ENCODE measurements around the gene AHSP.
"Not testable (repeated sequence)": the region's sequence is repeated elsewhere in the genome, so short reads cannot be mapped to it uniquely, and the experiment has no call there.

Gene AHSP

DNA sequence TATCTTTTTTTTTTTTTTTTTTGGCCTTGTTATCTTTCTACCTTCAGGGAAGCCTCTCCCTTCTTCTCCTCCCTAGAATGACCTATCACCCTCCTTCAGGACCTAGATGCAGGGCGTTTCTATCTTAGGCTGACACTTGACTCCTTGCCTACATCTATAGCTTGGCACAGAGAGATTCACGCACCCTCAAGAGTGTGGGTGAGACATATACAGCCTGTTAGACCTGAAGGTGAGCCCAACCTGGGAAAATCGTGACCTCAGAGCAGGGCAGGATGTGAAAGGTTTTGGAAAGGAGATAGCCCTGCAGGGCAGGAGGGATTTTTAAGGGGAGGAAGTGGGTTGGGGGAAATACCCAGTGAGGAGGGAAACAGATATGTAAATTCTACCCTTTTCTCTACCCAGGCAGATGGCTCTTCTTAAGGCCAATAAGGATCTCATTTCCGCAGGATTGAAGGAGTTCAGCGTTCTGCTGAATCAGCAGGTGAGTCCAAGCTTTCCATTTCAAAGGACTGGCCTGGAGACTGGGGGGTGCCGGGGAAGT lies at the start of gene AHSP:
Gene AHSP, plus strand, starts transcription at position 167 of the 541 bp plus-strand sequence. Its CDS starts 240 bp downstream, at position 407.
- DNase-seq (ENCODE audit: low read depth) = no peak
- TF ChIP-seq, protein P1, sequence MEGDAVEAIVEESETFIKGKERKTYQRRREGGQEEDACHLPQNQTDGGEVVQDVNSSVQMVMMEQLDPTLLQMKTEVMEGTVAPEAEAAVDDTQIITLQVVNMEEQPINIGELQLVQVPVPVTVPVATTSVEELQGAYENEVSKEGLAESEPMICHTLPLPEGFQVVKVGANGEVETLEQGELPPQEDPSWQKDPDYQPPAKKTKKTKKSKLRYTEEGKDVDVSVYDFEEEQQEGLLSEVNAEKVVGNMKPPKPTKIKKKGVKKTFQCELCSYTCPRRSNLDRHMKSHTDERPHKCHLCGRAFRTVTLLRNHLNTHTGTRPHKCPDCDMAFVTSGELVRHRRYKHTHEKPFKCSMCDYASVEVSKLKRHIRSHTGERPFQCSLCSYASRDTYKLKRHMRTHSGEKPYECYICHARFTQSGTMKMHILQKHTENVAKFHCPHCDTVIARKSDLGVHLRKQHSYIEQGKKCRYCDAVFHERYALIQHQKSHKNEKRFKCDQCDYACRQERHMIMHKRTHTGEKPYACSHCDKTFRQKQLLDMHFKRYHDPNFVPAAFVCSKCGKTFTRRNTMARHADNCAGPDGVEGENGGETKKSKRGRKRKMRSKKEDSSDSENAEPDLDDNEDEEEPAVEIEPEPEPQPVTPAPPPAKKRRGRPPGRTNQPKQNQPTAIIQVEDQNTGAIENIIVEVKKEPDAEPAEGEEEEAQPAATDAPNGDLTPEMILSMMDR (IDR thresholded peaks at IDR 0.05; ENCODE audit: control insufficient read depth, extremely low read depth, insufficient read depth) = no peak
- no peak within 1 kb of the TSS for H3K4me3 ChIP-seq (ENCODE audit: low read depth, low read length)

- TF ChIP-seq, protein P1 (IDR thresholded peaks at IDR 0.05; ENCODE audit: control insufficient read depth, extremely low read depth, insufficient read depth) = no peak
- DNase-seq (ENCODE audit: low read depth) = no peak
- H3K4me3 ChIP-seq (ENCODE audit: low read depth, low read length) = no peak overlapping the region
Measured at GRCh38 chr16:31478956-31479355, 48.7 kb upstream of the AHSP start.

DNA sequence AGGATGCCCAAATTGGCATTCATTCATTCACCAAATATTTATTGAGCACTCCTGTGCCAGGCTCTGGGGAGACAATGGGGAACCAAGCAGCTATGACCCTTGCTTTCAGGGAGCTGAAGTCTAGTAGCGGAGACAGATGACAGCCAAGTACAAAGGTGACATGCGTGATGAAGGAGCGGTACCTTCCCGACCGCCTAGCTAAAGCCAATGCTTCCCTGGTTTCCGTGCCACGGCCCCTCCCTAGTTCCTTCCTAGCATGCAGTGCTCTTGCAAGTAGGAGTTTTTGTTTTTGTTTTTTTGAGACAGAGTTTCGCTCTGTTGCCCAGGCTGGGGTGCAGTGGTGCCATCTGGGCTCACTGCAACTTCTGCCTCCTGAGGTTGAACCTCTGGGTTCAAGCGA lies 47.9 kb upstream of the AHSP start:
- DNase-seq (ENCODE audit: low read depth) = no peak
- TF ChIP-seq, protein P1 (IDR thresholded peaks at IDR 0.05; ENCODE audit: control insufficient read depth, extremely low read depth, insufficient read depth) = no peak
- H3K4me3 ChIP-seq (ENCODE audit: low read depth, low read length) = no peak overlapping the region

DNA sequence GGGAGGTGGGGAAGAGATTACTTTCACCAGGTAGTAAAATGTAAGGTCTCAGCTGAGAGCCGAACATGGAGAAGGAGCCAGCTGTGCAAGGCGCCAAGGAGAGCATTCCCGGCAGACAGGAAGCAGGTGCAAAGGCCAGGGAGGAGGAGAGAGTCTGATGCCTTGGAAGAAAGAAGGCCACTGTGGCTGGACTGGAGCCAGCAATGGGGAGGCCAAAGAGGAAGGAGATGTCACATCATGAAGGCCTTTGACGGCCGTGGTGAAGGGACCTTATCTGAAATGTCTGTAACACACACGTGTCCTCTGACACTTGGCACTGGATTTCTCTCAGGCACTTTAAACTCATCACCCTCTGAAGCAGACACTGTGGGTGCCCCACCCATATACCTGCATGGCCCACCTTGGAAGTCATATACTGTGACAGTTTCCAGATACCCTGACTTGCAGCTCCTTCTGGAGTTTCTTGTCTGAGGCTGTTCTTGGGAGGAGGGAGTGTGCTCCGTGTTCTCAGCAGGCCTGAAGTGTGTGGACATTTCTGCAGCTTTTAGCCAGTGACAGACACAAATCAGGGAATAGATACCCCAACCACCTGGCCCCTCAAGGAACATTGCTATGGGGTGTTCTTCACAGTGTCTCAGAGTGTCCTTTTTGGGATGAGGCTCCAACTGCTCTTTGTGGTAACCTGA lies 46.7 kb upstream of the AHSP start:
- H3K4me3 ChIP-seq (ENCODE audit: low read depth, low read length) = no peak overlapping the region
- no peak for DNase-seq (ENCODE audit: low read depth)
- TF ChIP-seq, protein P1 (IDR thresholded peaks at IDR 0.05; ENCODE audit: control insufficient read depth, extremely low read depth, insufficient read depth) = no peak

DNA sequence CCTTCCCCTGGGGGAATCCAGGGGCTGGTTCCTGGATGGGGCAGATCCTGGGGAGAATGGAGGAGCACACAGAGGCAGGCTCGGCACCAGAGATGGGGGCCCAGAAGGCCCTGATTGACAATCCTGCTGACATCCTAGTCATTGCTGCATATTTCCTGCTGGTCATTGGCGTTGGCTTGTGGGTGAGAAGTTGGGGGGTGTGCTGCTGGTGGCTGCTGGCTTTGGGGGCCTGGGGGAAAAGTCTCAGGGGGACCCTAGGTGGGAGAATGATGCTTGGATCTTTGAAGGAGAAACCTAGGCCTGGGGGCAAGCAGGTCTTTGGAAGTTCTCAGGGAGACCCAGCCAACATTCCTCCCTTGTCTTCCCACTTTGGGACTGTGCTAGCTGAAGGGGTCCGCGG lies 44.6 kb upstream of the AHSP start, which contains the start of gene SLC5A2:
Gene SLC5A2, plus strand, starts transcription at position 43 of the 400 bp plus-strand sequence. Its CDS starts 14 bp downstream, at position 57.
- DNase-seq (ENCODE audit: low read depth) = no peak
- no peak within 1 kb of the TSS for H3K4me3 ChIP-seq (ENCODE audit: low read depth, low read length)
- TF ChIP-seq, protein P1 (IDR thresholded peaks at IDR 0.05; ENCODE audit: control insufficient read depth, extremely low read depth, insufficient read depth) = no peak

GRCh38 chr16:31484048-31484447 lies 43.7 kb upstream of the AHSP start:
- DNase-seq (ENCODE audit: low read depth); H3K4me3 ChIP-seq (ENCODE audit: low read depth, low read length): not testable (repeated sequence)

DNA sequence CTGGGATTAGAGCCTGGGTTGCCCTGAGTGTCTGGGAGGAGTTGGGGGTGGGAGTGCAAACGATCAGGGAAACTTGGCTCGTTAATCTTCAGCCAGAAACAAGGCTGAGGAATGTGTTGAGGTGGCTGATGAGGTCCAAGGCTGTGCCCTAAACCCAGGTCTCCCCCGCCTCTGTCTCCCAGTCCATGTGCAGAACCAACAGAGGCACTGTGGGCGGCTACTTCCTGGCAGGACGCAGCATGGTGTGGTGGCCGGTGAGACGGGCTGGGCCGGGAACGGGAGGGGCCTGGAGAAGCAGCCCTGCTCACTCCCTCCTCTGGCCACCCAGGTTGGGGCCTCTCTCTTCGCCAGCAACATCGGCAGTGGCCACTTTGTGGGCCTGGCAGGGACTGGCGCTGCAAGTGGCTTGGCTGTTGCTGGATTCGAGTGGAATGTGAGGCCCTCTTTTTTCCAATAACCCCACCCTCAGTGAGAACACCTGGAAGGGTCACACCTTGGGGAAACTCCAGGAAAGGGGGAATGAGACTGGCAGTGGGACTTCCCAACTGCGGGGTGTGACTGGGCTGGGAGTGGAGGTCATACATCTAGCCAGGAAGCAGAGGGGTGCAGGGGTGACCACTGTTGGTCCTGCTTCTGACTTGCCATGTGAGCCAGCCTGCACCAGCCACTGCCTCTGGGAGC lies 43.1 kb upstream of the AHSP start:
- no peak for DNase-seq (ENCODE audit: low read depth)
- H3K4me3 ChIP-seq (ENCODE audit: low read depth, low read length) = no peak overlapping the region
- TF ChIP-seq, protein P1 (IDR thresholded peaks at IDR 0.05; ENCODE audit: control insufficient read depth, extremely low read depth, insufficient read depth) = no peak

Measured in LNCaP clone FGC (cell line).